DMS153 treated with DMSO at 0.1 percent for 48 hours (cell line): ENCODE data around the gene ANKRD63.

Source experiments
- DNase-seq: peaks from one replicate; lab custom pipeline; 2025; ENCODE audit not compliant: unreplicated experiment; lab: John Stamatoyannopoulos, UW

Gene ANKRD63

GRCh38 chr15:40295877-40296560 lies 13.2 kb upstream of the ANKRD63 start:
- DNase-seq = no peak

GRCh38 chr15:40295297-40295696 lies 12.4 kb upstream of the ANKRD63 start:
- DNase-seq = no peak

GRCh38 chr15:40293905-40294895 lies 11.3 kb upstream of the ANKRD63 start:
- no peak for DNase-seq

- no peak for DNase-seq
Measured at GRCh38 chr15:40293006-40293405, 10.1 kb upstream of the ANKRD63 start.

GRCh38 chr15:40292246-40292645 lies 9.4 kb upstream of the ANKRD63 start:
- DNase-seq = no peak

- DNase-seq = peak; percentile 9
Measured at GRCh38 chr15:40290918-40291574, 8.2 kb upstream of the ANKRD63 start.

- no peak for DNase-seq
Measured at GRCh38 chr15:40290545-40290917, 7.7 kb upstream of the ANKRD63 start.

- DNase-seq = peak; percentile 2
Measured at GRCh38 chr15:40289140-40289775, 6.4 kb upstream of the ANKRD63 start.

- no peak for DNase-seq
Measured at GRCh38 chr15:40287968-40288367, 5.1 kb upstream of the ANKRD63 start.

GRCh38 chr15:40287505-40287904 lies 4.6 kb upstream of the ANKRD63 start:
- DNase-seq = no peak

- DNase-seq = no peak
Measured at GRCh38 chr15:40286794-40287193, 3.9 kb upstream of the ANKRD63 start.

- no peak for DNase-seq
Measured at GRCh38 chr15:40286061-40286532, 3.2 kb upstream of the ANKRD63 start.

GRCh38 chr15:40285554-40286011 lies 2.7 kb upstream of the ANKRD63 start:
- DNase-seq = no peak

GRCh38 chr15:40285151-40285550 lies 2.3 kb upstream of the ANKRD63 start:
- DNase-seq = no peak

- DNase-seq = no peak
Measured at GRCh38 chr15:40283615-40284300, 894 bp upstream of the ANKRD63 start.

- no peak for DNase-seq
Measured at GRCh38 chr15:40282147-40282868, 556 bp downstream of the ANKRD63 start.

- DNase-seq = no peak
Measured at GRCh38 chr15:40281801-40282146, 1.1 kb downstream of the ANKRD63 start.

- no peak for DNase-seq
Measured at GRCh38 chr15:40281057-40281800, 1.6 kb downstream of the ANKRD63 start.
